Natural killer cell (primary cell): ENCODE results near the gene GALNS. TPM values are rescaled to one million over a fixed set of nuclear protein-coding genes. Genes with fewer than 3 reads are reported as not detected.

Experiments
- ATAC-seq, 3 donors: fragments of 150-1000 bp in 2 of 3; fragments of 200-7000 bp in 1 of 3; cut with Tn5 transposase; 1 replicate in 1 of 3; 2 replicates in 2 of 3; pipeline ENCODE4 v1.10.0; 2021; ENCODE audit warnings: mild to moderate bottlenecking in 2 of 3, moderate library complexity in 2 of 3
- DNase-seq, 2 donors: peaks; one replicate each; pipeline versions ENCODE4 v3.0.0 to v3.0.0-alpha.2; 2013 to 2021; ENCODE audit warnings: mixed read lengths in 1 of 2
- H3K27ac ChIP-seq: one replicate; pipeline ENCODE4 v1.5.1; 2013; ENCODE audit warnings: mild to moderate bottlenecking, low read length
- H3K27me3 ChIP-seq: one replicate; pipeline ENCODE4 v1.6.1; 2013; ENCODE audit warnings: low read length; ENCODE audit not compliant: control insufficient read depth, insufficient read depth
- H3K36me3 ChIP-seq: one replicate; pipeline ENCODE4 v1.6.1; 2013; ENCODE audit warnings: low read length; ENCODE audit not compliant: control insufficient read depth, insufficient read depth
- H3K4me1 ChIP-seq: one replicate; pipeline ENCODE4 v1.6.1; 2013; ENCODE audit warnings: low read length; ENCODE audit not compliant: control insufficient read depth, insufficient read depth
- H3K4me3 ChIP-seq: one replicate; pipeline ENCODE4 v1.5.1; 2013; ENCODE audit warnings: low read length
- H3K9me3 ChIP-seq: one replicate; pipeline ENCODE4 v1.6.1; 2013; ENCODE audit warnings: low read length; ENCODE audit not compliant: control insufficient read depth, insufficient read depth
- H3K27ac Mint-ChIP-seq, 2 donors: one replicate each; pipeline ENCODE4 v1.8.0; 2022; ENCODE audit warnings: mild to moderate bottlenecking in 2 of 2, mixed read lengths in 2 of 2, moderate library complexity in 1 of 2
- H3K27me3 Mint-ChIP-seq, 2 donors: one replicate each; pipeline ENCODE4 v1.8.0; 2022; ENCODE audit warnings: low read depth in 2 of 2, mixed read lengths in 2 of 2
- H3K36me3 Mint-ChIP-seq: one replicate; pipeline ENCODE4 v1.8.0; 2022; ENCODE audit warnings: mixed read lengths
- H3K4me1 Mint-ChIP-seq, 2 donors: one replicate each; pipeline ENCODE4 v1.8.0; 2022; ENCODE audit warnings: mixed read lengths in 2 of 2
- H3K4me3 Mint-ChIP-seq: one replicate; pipeline ENCODE4 v1.8.0; 2022; ENCODE audit warnings: mild to moderate bottlenecking, moderate library complexity, mixed read lengths
- H3K9me3 Mint-ChIP-seq, 2 donors: one replicate each; pipeline ENCODE4 v1.8.0; 2022; ENCODE audit warnings: mixed read lengths in 2 of 2
- WGBS: methylation state at CpG from one replicate; pipeline ENCODE4 v1.1.7; 2013; ENCODE audit warnings: missing lambda C conversion rate; ENCODE audit not compliant: insufficient coverage; 5-methylcytosine and 5-hydroxymethylcytosine counted together
- intact Hi-C: fragments of 100-400 bp; cut with micrococcal nuclease; formaldehyde crosslinking; loops from one replicate; pipeline ENCODE4 v1.14.2; 2022
- total RNA-seq, 4 donors: library from RNA; stranded (reverse); fragments of 120-200 nt in 1 of 4; gene quantifications; one replicate each; pipeline versions ENCODE4 v1.2.3 to v1.2.4, GENCODE V29; 2013 to 2022
- TF ChIP-seq, protein P1 (sequence below): fragments of 200-600 bp; IDR thresholded peaks from one replicate; pipeline ENCODE4 v1.8.0; 2022; ENCODE audit warnings: antibody characterized with exemption

The GALNS gene
- total RNA-seq, 3 donors from 2014 or later (not counting 1 experiment from before 2014, with no cell fraction given), result 58.1 to 75.8 (median 65.7) TPM

DNA sequence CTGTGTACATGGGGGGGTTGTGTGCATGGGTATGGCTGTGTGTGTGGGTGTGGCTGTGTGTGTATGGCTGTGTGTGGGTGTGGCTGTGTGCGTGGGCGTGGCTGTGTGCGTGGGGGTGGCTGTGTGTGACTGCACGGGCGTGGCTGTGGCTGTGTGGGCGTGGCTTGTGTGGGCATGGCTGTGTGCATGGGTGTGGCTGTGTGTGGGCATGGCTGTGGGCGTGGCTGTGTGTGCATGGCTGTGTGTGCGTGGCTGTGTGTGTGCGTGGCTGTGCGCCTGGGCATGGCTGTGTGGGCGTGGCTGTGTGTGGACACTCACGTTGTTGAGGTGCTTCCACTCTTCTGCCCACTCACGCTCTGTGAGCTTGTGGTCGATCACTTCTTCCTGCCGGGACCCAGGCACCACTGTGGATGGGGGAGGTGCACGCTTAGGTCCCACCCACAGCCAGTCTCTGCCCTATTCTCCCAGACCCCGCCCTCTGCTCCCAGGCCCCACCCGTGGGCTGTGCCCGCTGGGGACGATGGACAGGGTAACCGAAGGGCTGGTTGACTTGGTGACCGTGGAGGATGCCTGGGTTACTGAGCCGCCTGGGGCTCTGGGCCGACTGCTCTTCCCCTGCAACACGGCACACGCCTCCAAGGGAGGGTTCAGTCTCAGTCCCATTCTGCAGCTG lies 25.7 kb upstream of the GALNS start:
- Histone ChIP-seq H3K36me3 (no peaks in the 10 kb centered on the region), H3K27me3 (no peaks in the 10 kb centered on the region), H3K9me3 (no peaks in the 10 kb centered on the region), H3K4me1 (peaks cover 5% of the 10 kb centered on the region), H3K4me3 (no peak overlapping the region), H3K27ac (no peak overlapping the region)
- ATAC-seq (peak in 2 of 3 donors; percentile 20 to 36), DNase-seq (no peak)
- Mint-ChIP-seq H3K4me3 (no peak overlapping the region), H3K27ac (peak overlapping the region in 1 of 2 donors; percentile 52), H3K4me1 (peaks cover 0 to 6% of the 10 kb centered on the region in 2 donors), H3K27me3 (no peaks in the 10 kb centered on the region), H3K36me3 (no peaks in the 10 kb centered on the region), H3K9me3 (no peaks in the 10 kb centered on the region)
- intact Hi-C loops, result no loop called here
- WGBS, result 85% methylated on average over 25 of the region's 26 CpGs
- TF ChIP-seq, protein P1, sequence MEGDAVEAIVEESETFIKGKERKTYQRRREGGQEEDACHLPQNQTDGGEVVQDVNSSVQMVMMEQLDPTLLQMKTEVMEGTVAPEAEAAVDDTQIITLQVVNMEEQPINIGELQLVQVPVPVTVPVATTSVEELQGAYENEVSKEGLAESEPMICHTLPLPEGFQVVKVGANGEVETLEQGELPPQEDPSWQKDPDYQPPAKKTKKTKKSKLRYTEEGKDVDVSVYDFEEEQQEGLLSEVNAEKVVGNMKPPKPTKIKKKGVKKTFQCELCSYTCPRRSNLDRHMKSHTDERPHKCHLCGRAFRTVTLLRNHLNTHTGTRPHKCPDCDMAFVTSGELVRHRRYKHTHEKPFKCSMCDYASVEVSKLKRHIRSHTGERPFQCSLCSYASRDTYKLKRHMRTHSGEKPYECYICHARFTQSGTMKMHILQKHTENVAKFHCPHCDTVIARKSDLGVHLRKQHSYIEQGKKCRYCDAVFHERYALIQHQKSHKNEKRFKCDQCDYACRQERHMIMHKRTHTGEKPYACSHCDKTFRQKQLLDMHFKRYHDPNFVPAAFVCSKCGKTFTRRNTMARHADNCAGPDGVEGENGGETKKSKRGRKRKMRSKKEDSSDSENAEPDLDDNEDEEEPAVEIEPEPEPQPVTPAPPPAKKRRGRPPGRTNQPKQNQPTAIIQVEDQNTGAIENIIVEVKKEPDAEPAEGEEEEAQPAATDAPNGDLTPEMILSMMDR, result no peak

DNA sequence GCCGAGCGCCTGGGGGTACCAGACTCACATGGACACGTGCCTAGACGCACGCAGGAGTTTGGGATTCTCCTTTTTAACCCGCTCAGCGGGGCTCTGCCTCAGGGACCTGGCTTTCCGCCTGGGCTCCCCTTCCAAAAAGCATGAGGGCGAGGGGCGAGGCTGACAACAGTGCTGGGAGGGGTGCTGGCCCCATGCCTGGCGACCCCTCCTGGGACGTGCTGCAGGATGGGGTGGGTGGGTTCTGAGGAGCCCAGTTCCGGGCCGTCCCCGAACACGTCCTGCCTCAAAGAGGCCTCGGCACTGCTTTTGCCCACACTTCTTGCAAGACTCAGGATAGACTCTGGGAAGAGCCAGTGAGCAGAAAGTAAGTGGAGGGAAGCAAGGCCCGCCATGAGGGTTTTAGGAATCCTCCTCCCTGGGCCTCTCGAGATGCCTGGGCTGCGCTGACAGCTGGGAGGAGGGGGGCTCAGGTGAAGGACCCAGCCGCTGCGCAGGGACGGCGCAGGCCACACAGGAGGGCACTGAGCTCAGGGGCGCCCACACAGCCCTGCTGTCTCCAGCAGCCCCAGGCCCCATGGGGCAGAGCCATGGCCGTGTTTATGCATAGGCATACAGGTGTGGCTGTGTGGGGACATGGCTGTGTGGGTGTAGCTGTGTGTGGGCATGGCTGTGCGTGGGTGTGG lies 25.1 kb upstream of the GALNS start:
- no peak overlapping the region for H3K4me3 Mint-ChIP-seq
- no peaks in the 10 kb centered on the region for H3K36me3 ChIP-seq
- H3K27ac ChIP-seq, result no peak overlapping the region
- no peaks in the 10 kb centered on the region for H3K36me3 Mint-ChIP-seq
- no peaks in the 10 kb centered on the region for H3K9me3 Mint-ChIP-seq
- no peaks in the 10 kb centered on the region for H3K27me3 Mint-ChIP-seq
- peaks cover 0 to 6% of the 10 kb centered on the region in 2 donors for H3K4me1 Mint-ChIP-seq
- H3K27ac Mint-ChIP-seq, result peak overlapping the region in 1 of 2 donors; percentile 52
- no peak overlapping the region for H3K4me3 ChIP-seq
- no peak for ATAC-seq
- TF ChIP-seq, protein P1, result no peak
- no peak for DNase-seq
- no peaks in the 10 kb centered on the region for H3K27me3 ChIP-seq
- WGBS, result 95% methylated on average over 27 of the region's 27 CpGs
- H3K9me3 ChIP-seq, result no peaks in the 10 kb centered on the region
- peaks cover 5% of the 10 kb centered on the region for H3K4me1 ChIP-seq
- intact Hi-C loops, result no loop called here

DNA sequence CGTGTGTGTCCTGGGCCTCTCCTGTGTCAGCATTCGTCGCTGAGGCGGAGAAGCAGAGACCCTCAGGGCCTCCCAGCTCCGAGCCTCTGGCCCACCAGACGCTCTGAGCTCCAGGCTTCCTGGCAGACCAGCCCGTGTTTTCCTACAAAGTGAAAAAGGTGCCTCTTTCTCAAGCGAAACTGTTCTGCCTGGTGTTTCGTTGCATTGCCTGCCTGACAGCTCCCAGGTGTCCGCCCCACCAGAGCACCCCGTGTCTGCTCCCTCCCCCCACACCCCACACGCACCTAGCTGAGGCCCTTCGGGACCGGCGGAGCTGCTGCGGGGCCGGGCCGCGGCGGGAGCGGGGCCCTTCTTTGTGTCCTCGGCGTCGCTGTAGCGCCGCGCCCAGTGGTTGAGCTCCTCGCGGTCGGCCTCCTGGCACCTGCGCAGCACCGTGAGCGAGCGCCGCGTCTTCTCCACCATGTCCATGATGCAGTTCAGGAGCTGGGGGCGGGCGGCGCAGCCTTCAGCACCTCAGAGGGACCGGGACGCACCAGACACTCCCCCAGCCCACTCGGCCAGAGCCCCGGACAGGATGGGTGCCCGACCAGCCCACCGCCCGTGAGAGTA lies 24.4 kb upstream of the GALNS start:
- intact Hi-C loops, result no loop called here
- ATAC-seq (no peak), DNase-seq (no peak)
- H3K27ac Mint-ChIP-seq, result no peak overlapping the region
- no peak overlapping the region for H3K4me3 ChIP-seq
- H3K4me3 Mint-ChIP-seq, result no peak overlapping the region
- no peaks in the 10 kb centered on the region for H3K36me3 Mint-ChIP-seq
- no peaks in the 10 kb centered on the region for H3K9me3 Mint-ChIP-seq
- H3K27me3 ChIP-seq, result no peaks in the 10 kb centered on the region
- H3K9me3 ChIP-seq, result no peaks in the 10 kb centered on the region
- 96% methylated on average over 46 of the region's 46 CpGs for WGBS
- peaks cover 5% of the 10 kb centered on the region for H3K4me1 ChIP-seq
- TF ChIP-seq, protein P1, result no peak
- H3K36me3 ChIP-seq, result no peaks in the 10 kb centered on the region
- H3K27ac ChIP-seq, result no peak overlapping the region
- H3K27me3 Mint-ChIP-seq, result no peaks in the 10 kb centered on the region
- peaks cover 0 to 6% of the 10 kb centered on the region in 2 donors for H3K4me1 Mint-ChIP-seq
